ENCODE measurements around the gene LTBP2.

DNA sequence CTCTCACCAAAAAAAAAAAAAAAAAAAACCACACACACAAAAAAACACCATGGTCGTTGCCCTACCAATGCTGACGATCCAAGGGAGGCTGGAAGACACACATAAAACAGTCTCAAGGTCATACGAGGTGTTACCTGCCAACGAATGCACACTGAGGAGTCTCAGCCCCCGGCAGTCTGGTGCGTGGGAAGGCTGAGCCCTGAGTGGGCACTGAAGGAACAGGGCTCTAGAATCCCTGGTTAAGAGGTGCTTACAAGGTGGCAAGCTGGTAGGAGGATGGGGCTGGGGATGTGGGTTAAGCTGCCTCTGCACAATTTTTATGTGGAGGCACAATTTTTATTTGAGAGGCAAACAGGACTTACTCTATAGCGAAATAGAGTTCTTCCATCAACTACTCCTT is 7.9 kb downstream of the LTBP2 start:
- no peak for TF ChIP-seq POLR2A (IDR thresholded peaks at IDR 0.05)
- TF ChIP-seq, protein P1, sequence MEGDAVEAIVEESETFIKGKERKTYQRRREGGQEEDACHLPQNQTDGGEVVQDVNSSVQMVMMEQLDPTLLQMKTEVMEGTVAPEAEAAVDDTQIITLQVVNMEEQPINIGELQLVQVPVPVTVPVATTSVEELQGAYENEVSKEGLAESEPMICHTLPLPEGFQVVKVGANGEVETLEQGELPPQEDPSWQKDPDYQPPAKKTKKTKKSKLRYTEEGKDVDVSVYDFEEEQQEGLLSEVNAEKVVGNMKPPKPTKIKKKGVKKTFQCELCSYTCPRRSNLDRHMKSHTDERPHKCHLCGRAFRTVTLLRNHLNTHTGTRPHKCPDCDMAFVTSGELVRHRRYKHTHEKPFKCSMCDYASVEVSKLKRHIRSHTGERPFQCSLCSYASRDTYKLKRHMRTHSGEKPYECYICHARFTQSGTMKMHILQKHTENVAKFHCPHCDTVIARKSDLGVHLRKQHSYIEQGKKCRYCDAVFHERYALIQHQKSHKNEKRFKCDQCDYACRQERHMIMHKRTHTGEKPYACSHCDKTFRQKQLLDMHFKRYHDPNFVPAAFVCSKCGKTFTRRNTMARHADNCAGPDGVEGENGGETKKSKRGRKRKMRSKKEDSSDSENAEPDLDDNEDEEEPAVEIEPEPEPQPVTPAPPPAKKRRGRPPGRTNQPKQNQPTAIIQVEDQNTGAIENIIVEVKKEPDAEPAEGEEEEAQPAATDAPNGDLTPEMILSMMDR (IDR thresholded peaks at IDR 0.05), result no peak

Data from thyroid gland (tissue), 4 donors.